A549 treated with dexamethasone at 1 μM for 4 hours (cell line): ENCODE results near the gene NAT10. TPM values are rescaled to one million over a fixed set of nuclear protein-coding genes. Genes with fewer than 3 reads are reported as not detected.

Experiments used
- total RNA-seq: library from RNA; stranded (reverse); fragments of 200-300 nt; extraction: Qiagen RNA extraction; gene quantifications from 5 replicates; pipeline ENCODE4 v1.2.3, GENCODE V29; 2022

NAT10 gene
- total RNA-seq: 43.8 to 51.9 TPM (median 51.3 TPM) in 5 replicates

GRCh38 chr11:34105079-34105956, at the start of gene NAT10:
Gene NAT10, plus strand, starts transcription at chr11:34105629. Its CDS starts 2,597 bp downstream, at chr11:34108226.

Other genes starting within 250 kb of the NAT10 start
- 0.53 to 0.79 TPM (median 0.68 TPM) in 5 replicates for gene LMO2, start 213.6 kb upstream of the NAT10 start, total RNA-seq
- gene CAPRIN1, start 53.9 kb upstream of the NAT10 start, total RNA-seq: 123 to 183 TPM (median 177 TPM) in 5 replicates